HG02970 (cell line): Measurements from ENCODE around the gene VIPAS39.
A peak's percentile ranks its signal among the peaks of the same experiment; 100 is the strongest.

Experiments
- ATAC-seq: cut with Tn5 transposase; IDR thresholded peaks from one replicate; pipeline ENCODE4 v1.9.1; 2021; ENCODE audit warnings: mild to moderate bottlenecking, moderate library complexity, moderate number of reproducible peaks; ENCODE audit not compliant: unreplicated experiment, low FRiP score

The VIPAS39 gene

DNA sequence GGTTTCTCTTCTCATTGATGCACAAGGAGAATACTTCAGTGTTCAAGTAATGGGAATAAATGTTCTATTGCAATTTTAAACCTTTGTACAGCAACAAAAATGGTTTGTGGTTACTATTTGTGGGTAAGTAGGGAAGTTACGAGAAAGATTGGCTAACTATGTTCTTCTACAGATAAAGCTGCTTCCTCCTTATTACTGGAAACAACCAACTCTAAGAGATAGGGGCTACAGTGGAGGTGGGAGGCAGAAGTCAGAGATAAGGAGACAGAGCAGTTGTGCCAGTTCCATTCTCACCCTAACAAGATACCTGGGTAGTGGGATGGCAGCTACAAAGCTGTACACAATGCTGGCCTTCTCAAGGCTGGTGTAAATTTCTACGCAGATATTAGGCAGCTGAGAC lies 50.2 kb downstream of the VIPAS39 start:
- ATAC-seq = no peak

DNA sequence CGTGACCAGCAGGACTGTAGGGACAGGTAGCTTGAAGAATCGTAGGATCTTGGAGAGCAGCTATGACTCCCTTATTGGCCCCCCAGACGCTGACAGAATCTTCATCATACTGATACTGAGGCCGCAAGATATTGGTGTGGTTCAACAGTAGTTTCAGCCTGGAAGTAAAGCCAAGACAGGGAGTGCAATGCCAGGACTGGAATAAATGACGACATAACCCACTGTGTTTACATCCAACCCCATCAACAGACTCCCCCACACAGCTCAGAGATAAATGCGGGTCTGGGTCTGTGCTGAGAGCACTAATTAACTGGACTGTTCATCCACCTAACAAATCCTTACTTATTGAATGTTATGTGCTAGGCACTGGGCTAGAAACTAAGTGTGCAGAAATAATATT lies 50.7 kb downstream of the VIPAS39 start:
- ATAC-seq = no peak

DNA sequence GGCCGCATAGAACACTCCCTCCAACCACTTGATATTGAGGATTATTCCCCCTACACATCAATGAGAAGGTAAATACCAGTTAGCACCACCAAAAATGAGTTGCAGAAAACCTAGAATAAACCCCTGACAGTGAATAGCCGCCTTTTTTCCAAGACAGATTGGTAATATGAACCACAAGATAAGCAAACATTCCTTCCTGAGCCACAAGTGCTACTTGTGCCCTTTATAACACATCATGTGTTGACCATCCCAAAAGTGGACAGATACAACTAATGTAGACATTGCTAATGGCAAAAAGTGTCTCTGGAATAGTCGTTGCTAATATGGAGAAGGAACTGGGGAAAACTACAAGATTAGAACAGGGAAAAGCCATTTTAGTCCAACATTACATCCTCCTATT lies 51.3 kb downstream of the VIPAS39 start:
- ATAC-seq = no peak

DNA sequence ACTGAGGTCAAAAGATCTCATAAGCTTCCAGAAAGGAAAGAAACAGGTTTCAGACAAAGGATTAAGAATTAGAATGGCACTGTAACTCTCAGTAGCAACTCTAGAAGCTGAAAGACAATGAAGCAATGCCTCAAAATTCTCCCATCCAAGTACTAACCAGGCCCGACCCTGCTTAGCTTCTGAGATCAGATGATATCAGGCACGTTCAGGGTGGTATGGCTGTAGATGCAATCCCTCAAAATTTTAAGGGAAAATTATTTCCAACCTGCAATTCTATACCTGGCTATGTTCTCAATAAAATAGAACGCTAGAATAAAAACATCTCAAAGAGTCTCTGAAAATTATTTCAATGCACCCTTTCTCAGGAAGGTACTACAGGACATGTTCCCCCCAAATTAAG lies 53.6 kb downstream of the VIPAS39 start:
- no peak for ATAC-seq

DNA sequence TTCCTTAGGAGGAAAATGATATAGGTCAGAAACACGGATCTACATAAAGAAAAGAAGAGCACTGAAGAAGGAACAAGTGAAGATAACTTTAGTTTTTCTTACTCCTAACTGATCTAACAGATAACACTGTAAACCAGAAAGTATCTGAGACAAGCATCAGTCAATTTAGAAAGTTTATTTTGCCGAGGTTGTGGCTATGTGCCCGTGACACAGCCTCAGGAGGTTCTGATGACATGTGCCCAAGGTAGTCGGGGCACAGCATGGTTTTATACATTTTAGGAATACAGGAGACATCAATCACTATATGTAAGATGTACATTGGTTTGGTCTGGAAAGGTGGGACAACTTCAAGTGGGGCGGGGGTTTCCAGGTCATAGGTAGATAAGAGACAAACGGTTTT lies 57.2 kb downstream of the VIPAS39 start:
- no peak for ATAC-seq

DNA sequence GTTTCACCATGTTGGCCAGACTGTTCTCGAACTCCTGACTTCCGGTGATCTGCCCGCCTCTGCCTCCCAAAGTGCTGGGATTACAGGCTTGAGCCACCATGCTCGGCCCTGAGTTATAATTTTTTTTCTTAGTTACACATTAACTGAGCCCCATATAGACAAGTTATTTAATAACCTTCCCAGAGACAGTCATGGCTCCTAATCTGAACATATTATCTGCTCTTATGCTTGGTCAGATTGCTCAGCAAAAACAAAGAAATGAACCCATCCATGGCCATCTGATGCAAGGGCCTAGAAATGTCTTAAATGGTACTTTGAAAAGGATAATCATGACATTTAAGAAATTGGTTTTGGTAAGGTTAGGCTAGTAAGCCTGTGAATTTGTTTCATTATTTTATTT lies 67.2 kb downstream of the VIPAS39 start:
- ATAC-seq = no peak

DNA sequence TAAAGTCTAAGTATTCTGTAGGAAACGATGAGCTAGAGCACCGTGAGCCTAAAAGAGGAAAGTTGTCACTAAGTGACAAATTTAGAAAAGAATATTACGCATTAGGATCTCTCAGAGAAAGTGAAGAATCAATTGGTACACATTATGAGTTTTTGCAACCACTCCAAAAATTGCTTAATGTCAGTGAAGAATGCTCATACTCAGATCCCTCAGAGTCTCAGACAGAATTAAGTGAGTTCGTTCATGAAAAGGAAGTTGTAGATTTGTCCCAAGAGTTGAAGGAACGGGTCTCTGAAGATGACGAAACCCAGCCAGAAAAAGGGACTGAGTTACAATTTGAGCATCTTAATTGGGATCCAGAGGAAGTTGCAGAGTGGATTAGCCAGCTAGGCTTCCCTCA lies 78.7 kb downstream of the VIPAS39 start:
- ATAC-seq = no peak

DNA sequence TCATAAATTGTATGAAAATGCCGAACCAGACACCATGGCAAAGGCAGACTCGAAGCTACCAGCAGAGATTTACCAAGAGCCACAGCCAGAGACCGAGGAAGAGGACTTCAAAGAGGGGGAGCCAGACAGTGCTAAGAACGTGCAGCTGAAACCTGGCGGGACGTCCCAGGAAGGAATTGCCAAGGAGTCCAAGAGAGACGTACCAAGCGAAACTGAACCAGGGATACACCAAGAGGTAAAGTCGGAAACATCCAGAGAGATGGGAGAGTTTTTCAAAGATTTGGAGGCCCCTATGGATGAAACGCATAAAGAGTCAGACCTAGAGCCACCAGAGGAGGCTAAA lies 79.9 kb downstream of the VIPAS39 start:
- ATAC-seq = no peak

DNA sequence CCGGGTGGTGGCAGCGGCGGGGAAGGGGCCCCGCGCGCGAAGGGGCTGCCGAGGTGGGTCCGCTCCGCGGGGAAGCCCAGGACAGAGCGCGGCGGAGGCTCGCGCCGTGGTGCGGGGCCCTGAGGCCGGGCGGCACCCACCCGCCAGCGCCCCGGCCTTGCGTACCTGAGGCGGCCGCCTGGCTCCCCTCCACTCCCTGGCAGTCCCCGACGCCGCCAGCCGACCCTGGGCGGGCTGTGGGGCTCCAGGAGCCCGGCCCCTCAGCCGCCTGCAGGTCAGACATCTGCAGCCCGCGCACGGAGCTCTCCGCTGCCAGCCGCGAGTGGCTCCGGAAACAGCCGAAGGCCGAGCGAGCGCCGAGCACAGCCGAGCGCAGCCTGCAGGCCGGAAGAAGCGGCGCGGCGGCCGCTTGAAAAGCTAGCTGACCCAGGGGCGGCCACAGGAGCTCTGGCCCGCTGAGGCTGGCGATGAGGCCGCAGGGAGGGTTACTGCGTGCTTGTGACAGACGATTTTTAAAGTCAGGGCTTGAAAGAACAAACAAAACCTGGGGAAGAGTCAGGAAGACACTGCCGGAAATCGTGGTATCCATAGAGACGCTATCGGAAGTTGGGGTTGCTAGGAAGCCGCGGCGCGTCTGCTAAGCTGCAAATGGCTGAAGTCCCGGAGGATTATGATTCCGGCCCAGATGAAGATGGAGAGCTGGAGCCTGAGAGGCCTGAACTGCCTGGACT lies 80.5 kb downstream of the VIPAS39 start, which contains the start of the genes SAMD15 and TMED8:
SAMD15 (plus strand) TSS at position 609 of the 731 bp plus-strand sequence; CDS start at position 649, 40 bp downstream.
TMED8 (minus strand) TSS at position 324 of the 731 bp plus-strand sequence; CDS start at position 283, 41 bp downstream.
- ATAC-seq = peak; percentile 87
